AML-193 (cell line): ENCODE results near the gene SMARCC1.

Experiments used
- DNase-seq, 2 experiments: peaks; one replicate each; lab custom pipeline; 2025; lab: John Stamatoyannopoulos, UW

The SMARCC1 gene

GRCh38 chr3:47541583-47542108 is 240.0 kb downstream of the SMARCC1 start:
- DNase-seq = no peak

GRCh38 chr3:47540281-47540680 is 241.4 kb downstream of the SMARCC1 start:
- no peak for DNase-seq

- no peak for DNase-seq
Observed at GRCh38 chr3:47536967-47537366, 244.7 kb downstream of the SMARCC1 start.

- no peak for DNase-seq
Observed at GRCh38 chr3:47536221-47536891, 245.3 kb downstream of the SMARCC1 start.
